GM18517 (cell line): ENCODE measurements around the gene ZNF184.
"Not testable (repeated sequence)": the region's sequence is repeated elsewhere in the genome, so short reads cannot be mapped to it uniquely, and the experiment has no call there.

ENCODE experiments used
- ATAC-seq: cut with Tn5 transposase; IDR thresholded peaks from one replicate; pipeline ENCODE4 v1.9.1; 2021; ENCODE audit warnings: mild to moderate bottlenecking, moderate library complexity; ENCODE audit not compliant: unreplicated experiment

The ZNF184 gene

DNA sequence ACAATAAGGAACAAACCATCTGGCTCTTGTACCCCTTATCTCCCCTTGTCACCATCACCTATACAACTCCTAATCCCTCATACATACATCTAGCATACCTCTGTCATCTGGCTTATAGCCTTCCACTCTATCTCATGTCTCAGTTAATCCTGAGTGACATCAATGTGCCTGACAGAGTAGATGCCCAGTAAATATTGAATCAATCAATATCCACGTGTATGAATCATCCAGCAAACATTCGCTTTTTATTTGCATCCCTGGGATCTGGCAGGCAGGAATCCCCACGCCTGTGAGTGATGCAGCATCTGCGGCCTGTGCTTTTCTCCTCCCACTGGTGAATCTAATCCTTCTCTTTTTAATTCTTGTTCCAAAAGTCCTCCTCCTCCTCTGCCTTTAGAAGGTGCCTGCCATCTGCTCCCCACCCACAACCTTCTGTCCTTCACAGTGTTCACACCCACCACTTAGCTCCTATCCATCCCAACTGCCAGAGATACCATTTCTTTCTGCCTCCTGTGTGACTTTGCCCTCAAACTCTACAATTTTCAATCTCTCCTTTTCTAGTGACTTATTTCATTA lies 46.8 kb downstream of the ZNF184 start:
- no peak for ATAC-seq

DNA sequence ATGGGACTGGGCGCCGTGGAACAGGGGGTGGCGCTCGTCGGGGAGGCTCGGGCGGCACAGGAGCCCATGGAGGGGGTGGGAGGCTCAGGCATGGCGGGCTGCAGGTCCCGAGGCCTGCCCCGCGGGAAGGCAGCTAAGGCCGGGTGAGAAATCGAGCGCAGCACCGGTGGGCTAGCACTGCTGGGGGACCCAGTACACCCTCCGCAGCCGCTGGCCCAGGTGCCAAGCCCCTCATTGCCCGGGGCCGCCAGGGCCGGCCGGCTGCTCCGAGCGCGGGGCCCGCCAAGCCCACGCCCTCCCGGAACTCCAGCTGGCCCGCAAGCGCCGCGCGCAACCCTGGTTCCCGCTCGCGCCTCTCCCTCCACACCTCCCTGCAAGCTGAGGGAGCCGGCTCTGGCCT lies 48.1 kb downstream of the ZNF184 start:
- ATAC-seq: not testable (repeated sequence)

DNA sequence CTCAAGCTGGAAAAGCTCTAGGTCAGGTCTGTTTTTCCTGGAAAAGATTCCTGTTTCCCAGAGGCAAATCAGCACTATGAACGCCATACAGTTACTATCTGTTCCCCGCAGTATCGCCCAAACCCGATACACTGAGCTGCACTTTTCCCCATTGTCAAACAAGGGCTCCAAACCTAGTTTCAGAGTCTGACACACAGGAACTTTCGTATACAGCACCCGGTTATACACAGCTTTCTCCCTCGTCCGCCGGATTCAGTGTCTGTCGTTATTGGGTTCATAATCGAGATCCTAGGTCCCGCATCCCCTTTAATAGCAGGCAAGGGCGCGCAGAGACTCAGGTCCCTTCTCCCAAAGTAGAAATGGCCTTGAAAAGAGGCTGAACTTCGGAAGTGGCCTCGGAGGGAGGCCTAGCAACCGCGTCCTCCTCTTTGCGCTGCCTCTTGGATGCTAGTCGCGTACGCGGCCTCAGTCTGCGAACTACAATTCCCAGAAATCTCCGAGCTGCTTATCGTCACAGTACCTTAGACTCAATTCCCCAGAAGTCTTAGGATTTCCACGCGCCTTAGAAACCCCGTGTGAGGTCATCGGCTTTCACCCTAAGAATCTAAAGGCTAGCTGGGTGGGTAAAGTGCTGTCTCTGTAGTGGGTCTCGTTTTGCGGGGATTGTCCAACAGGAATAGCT lies 50.1 kb downstream of the ZNF184 start:
- ATAC-seq: no peak

DNA sequence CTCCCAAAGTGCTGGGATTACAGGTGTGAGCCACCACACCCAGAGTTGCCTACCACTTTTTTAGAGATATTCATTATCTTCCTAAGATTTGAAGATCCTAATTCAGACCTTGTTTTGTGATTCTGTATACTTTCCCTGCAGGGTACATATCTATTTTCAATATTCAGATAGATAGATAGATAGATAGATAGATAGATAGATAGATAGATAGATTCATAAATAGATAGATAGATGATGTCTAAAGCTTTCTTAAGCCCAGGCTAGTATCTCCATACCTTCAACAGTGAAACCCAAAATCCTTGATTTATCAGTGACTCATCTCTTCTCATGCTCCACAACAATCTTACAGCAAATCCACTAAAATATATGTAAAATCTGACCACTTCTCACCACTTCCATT lies 53.5 kb downstream of the ZNF184 start:
- ATAC-seq: no peak

DNA sequence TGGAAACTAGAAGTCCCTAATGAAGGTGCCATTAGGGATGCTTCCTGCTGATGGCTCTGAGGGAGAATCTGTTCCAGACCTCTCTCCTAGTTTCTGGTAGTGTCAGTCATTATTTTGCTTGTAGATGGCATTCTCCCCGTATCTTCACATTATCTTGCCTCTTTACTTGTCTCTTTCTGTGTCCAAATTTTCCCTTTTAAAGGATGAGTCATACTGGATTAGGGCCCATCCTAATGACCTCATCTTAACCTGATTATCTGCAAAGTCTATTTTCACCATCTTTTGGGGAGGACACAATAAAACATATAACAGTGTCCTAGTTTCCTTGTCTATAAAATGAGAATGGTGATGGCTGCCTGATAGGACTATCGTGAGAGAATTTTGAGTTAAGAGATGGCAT lies 57.0 kb downstream of the ZNF184 start:
- ATAC-seq: no peak

DNA sequence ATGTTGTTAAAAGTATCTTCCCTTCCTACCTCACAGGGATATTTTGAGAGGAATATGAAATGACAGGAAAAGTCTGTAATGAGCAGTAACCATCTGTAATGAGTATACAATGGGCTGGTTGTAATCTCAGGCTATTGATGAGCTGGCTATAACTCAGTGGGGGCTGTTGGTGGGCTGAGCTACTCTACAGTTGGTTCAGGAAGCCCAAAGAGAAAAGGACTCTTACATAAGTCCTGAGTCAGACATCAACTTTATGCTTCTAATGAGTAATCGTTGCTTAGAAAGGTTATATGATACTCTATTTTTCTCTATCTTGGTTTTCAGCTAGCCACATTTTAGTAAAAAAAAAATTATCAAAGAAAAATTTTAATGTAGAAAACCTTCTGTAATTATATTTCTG lies 57.9 kb downstream of the ZNF184 start:
- ATAC-seq: no peak

DNA sequence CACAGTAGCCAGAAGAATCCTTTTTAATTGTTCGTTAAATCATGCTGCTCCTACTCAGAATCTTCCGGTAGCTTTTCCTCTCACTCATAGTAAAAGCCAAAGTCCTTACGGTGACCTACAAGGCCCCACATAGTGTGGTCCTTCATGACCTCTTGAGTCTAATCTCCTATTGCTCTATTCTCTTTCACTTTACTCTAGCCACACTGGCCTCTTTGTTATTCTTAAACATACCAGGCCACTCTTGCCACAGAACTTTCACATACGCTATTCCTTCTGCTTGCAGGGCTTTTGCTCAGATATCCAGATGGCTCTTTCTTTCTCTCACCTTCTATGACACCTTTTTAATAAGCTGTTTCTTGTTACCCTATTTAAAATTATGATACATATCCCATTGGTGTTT lies 58.6 kb downstream of the ZNF184 start:
- ATAC-seq: no peak

DNA sequence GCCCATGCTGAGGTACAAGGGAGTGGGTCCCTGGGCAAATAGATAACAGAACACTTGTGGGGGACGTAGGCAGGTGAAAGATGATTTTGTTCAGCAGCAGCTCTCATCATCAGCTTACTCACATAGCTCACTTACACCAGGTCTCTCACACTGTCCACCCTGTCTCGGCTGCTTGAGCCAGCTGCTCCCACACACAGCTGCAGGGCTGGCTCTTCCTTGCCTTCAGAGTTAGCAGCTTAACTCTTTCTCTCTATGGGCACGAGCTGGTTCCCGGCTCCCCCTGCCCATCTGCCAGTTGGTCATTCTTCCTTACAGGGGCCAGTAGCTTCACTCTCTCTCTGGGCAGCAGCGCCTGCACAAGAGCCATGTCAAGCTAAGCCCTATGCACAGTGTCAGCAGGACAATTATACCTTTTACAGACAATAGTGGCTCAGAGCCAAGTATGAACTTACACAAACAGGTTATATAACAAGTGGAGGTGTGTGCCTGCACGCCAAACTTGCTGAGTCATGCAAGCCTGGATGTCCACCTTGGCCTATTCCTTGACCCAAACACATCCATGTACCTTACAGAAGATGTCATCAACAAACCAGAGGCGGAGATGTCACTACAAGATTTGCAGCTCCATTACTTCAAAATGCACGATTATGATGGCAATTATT lies 65.6 kb downstream of the ZNF184 start:
- no peak for ATAC-seq

DNA sequence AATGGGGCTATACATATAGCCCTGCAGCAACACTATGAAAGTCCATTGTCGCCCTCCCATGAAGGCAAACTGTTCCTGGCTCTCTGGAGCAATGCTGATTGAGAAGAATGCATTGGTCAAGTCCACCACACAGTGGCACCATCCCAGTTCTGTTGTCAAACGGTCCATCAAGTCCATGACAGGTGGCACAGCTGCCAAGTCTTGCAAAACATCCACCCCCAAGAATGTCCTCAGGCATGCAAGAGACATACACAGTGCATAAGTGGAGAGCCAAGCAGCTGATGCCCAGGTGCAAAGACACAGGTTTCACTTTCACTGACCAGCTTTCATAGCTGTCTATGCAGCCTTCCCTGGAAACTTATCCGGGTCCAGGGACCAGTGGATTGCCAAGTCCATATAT lies 66.8 kb downstream of the ZNF184 start:
- ATAC-seq: no peak

DNA sequence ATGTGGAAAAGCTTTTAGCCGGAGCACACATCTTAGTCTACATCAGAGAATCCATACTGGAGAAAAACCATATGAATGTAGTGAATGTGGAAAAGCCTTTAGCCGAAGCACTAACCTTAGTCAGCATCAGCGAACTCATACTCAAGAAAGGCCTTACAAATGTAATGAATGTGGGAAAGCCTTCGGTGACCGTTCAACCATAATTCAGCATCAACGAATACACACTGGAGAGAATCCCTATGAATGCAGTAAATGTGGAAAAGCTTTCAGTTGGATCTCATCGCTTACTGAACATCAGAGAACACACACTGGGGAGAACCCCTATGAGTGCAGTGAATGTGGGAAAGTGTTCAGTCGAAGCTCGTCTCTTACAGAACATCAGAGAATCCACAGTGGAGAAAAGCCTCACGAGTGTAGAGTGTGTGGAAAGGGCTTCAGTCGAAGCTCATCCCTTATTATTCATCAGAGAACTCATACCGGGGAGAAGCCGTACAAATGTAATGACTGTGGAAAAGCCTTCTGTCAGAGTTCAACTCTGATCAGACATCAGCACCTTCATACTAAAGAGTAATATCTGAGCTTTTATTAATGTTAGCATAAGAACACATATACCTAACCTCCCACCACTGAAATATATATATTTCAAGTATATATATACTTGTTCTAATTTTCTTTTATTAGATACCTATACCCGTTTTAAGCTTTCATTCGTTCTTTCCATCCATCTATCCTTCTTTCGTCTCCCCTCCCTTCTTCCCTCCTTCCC lies 71.8 kb downstream of the ZNF184 start:
- no peak for ATAC-seq
